Amniotic stem cell (primary cell): ENCODE data around the gene ETDC.

Experiments
- DNase-seq: peaks from one replicate; lab custom pipeline; 2025; lab: John Stamatoyannopoulos, UW

Gene ETDC

DNA sequence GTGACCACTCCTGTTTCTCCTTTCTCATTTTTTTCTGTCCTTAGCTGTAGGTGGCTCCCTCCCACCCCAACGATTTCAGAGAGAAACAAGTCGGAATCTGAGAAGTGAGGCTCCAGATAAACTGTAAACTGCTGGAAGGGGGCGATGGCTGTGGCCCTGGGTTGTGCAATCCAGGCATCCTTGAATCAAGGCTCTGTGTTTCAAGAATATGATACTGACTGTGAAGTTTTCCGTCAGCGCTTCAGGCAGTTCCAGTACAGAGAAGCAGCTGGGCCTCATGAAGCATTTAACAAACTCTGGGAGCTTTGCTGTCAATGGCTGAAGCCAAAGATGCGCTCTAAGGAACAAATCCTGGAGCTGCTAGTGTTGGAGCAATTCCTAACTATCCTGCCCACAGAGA is 37.7 kb downstream of the ETDC start:
- no peak for DNase-seq

DNA sequence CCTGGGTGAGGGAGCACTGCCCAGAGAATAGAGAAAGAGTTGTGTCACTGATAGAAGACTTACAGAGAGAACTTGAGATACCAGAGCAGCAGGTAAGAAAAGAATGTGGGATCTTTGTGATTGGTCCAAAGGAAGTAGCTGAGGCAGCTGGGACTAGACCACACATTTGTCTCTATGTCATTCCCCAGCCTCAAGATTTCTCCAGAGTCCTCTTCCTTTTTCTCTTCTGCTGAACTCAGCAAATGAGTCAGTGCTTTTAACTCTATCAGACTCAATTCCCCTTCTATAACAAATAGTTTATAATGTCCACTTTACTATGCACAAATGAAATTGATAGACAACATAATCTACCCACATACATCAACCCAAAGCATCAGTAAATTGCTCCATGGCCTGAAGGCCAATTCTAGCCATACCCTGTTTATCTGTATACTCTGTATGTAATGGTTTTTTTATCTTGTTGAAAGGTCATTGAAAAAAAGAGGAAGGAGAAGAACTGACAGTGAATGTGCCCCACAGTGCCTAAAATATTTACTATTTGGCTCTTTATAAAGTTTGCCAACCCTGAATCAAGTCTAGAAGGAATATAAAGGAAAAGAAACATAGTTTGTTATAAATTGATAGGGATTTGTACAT is 38.2 kb downstream of the ETDC start:
- DNase-seq: no peak

DNA sequence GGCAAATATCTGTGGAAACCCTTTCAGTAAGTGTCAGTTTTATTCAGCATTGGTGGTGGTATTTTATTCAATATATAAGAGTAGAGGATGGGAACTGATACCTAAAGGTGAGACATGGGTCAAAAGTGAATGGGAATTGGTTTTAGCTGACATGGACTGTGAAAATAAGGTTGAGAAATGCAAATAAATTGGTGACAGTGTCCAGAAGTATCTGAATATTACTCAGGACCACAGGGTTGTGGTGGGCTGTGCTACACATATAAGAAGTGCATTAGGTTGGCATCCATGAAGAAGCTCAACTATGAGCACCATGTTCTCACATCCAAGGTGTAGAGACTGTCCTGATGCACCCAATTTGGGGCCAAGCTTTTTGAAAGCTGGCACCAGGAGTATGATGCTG is 45.0 kb downstream of the ETDC start:
- no peak for DNase-seq
